ENCODE results near the gene TCN2. TPM values are rescaled to one million over a fixed set of nuclear protein-coding genes. Genes with fewer than 3 reads are reported as not detected.

Gene TCN2
- total and polyA plus RNA-seq, 10 of the 15 experiments (the other 5 are each of a cell fraction or from before 2014, with no cell fraction given): 5.4 to 21.8 (median 11.0) TPM

GRCh38 chr22:30640839-30641430 is 34.0 kb downstream of the TCN2 start:
- ATAC-seq: no peak
- no TSS peak for BruUV-seq (replicated peaks)
- ChIA-PET POLR2A (no interaction called here), CTCF (interaction anchor here (0.6 to 0.9 kb wide), 2 partner anchors 10 to 94 kb away, joined by 3 read pairs; no protein-coding TSS in a partner anchor), SMC1A (ENCODE audit: uncharacterized antibody, unreplicated experiment) (no interaction called here), RAD21 (ENCODE audit: unreplicated experiment) (interaction anchor here (1.9 kb wide), 1 partner anchor 114 kb away, joined by 7 read pairs; no protein-coding TSS in a partner anchor)
- TF ChIP-seq YBX1 (IDR thresholded peaks at IDR 0.05) (no peak), KDM1A (IDR thresholded peaks at IDR 0.05; ENCODE audit: borderline replicate concordance) (no peak), CEBPZ (IDR thresholded peaks at IDR 0.05; ENCODE audit: low read depth, low read length) (no peak), CHD2 (IDR thresholded peaks at IDR 0.05; ENCODE audit: borderline replicate concordance, low read depth, low read length) (no peak), RUNX3 (IDR thresholded peaks at IDR 0.05; ENCODE audit: low read length) (no peak)
- H3K27ac ChIP-seq (ENCODE audit: control insufficient read depth, insufficient read depth): no peak overlapping the region
- no peak for FAIRE-seq
- H3K36me3 ChIP-seq (ENCODE audit: control insufficient read depth in 2 of 2, insufficient read depth in 2 of 2, low read length in 1 of 2): no peaks in the 10 kb centered on the region
- H4K20me1 ChIP-seq (ENCODE audit: control insufficient read depth, insufficient read depth): no peaks in the 10 kb centered on the region
- peaks cover 8% of the 10 kb centered on the region for H3K79me2 ChIP-seq (ENCODE audit: control insufficient read depth, insufficient read depth, low read length)
- H2AFZ ChIP-seq (ENCODE audit: control insufficient read depth, low read depth, low read length): no peak overlapping the region
- DNase-seq (ENCODE audit: low read depth, low spot score): no peak
- H3K27me3 ChIP-seq (replicated peaks in 1 of 2; ENCODE audit: control insufficient read depth in 2 of 2, insufficient read depth in 2 of 2, low read length in 1 of 2): no peaks in the 10 kb centered on the region
- peaks cover 4% of the 10 kb centered on the region; the same call in 1 of the 2 replicates for H3K4me1 ChIP-seq (ENCODE audit: control insufficient read depth, insufficient read depth, low read length)
- intact Hi-C loops (cut with micrococcal nuclease; ENCODE audit: unreplicated experiment): no loop called here
- no peak overlapping the region for H3K4me3 ChIP-seq
- in situ Hi-C loops (cut with MboI): loop anchor here (25.0 kb wide), 1 partner anchor 271 kb away; no protein-coding TSS in a partner anchor
- WGBS (ENCODE audit: insufficient coverage, insufficient replicate concordance, low lambda C conversion rate, missing lambda C conversion rate): 73% methylated on average over 4 of the region's 4 CpGs
- H3K9me3 ChIP-seq (replicated peaks; ENCODE audit: control insufficient read depth, insufficient read depth, low read length): no peaks in the 10 kb centered on the region; the same call in 2 of the 3 replicates
- H3K4me2 ChIP-seq (ENCODE audit: control insufficient read depth, insufficient read depth): no peak overlapping the region
- no peak overlapping the region for H3K9ac ChIP-seq (ENCODE audit: control insufficient read depth, insufficient read depth, low read length)

Data from GM12878 (cell line).